Lower lobe of right lung (tissue), 2 donors: ENCODE results near the gene BCAP29. TPM values are rescaled to one million over a fixed set of nuclear protein-coding genes. Genes with fewer than 3 reads are reported as not detected.
"Not testable (repeated sequence)": the region's sequence is repeated elsewhere in the genome, so short reads cannot be mapped to it uniquely, and the experiment has no call there.

Experiments
- ATAC-seq, 2 donors: fragments of 200-7000 bp; cut with Tn5 transposase; one replicate each; pipeline ENCODE4 v1.9.1; 2020 to 2022; ENCODE audit warnings: mild to moderate bottlenecking in 2 of 2, moderate library complexity in 2 of 2
- DNase-seq: peaks from one replicate; pipeline ENCODE4 v3.0.0-alpha.2; 2020
- H3K27ac ChIP-seq: fragments of 200-600 bp; one replicate; pipeline ENCODE4 v1.8.0; 2022
- H3K27me3 ChIP-seq: fragments of 200-600 bp; one replicate; pipeline ENCODE4 v1.8.0; 2022; ENCODE audit warnings: low read depth
- H3K36me3 ChIP-seq: fragments of 200-600 bp; one replicate; pipeline ENCODE4 v1.8.0; 2022; ENCODE audit warnings: mild to moderate bottlenecking
- H3K4me1 ChIP-seq: fragments of 200-600 bp; one replicate; pipeline ENCODE4 v1.8.0; 2022
- H3K4me3 ChIP-seq: fragments of 200-600 bp; one replicate; pipeline ENCODE4 v1.8.0; 2022; ENCODE audit warnings: mild to moderate bottlenecking
- H3K9me3 ChIP-seq: fragments of 200-600 bp; one replicate; pipeline ENCODE4 v1.8.0; 2022
- CTCF ChIP-seq: fragments of 200-600 bp; IDR thresholded peaks from one replicate; pipeline ENCODE4 v1.8.0; 2022; ENCODE audit warnings: antibody characterized with exemption, mild to moderate bottlenecking
- intact Hi-C: fragments of 100-400 bp; cut with DNase I; formaldehyde crosslinking; loops from one replicate; pipeline ENCODE4 v1.11.0; 2022
- total RNA-seq: library from RNA; stranded (reverse); fragmentation: NEBNext Ultra II Directional; extraction: Animal tissue kit (Norgen Biotek cat#: 25700); gene quantifications from one replicate; pipeline ENCODE4 v1.2.1, GENCODE V29; 2021
- donor health status: DM: no; HTN: yes; CAD: no; lungs with severe emphysema.

Gene BCAP29
- total RNA-seq, 1 donor from 2014 or later: 81.3 TPM

- Histone ChIP-seq H3K27me3 (no peaks in the 10 kb centered on the region), H3K4me1 (no peaks in the 10 kb centered on the region), H3K9me3 (no peaks in the 10 kb centered on the region), H3K27ac (no peak overlapping the region), H3K36me3 (peaks cover 9% of the 10 kb centered on the region), H3K4me3 (no peak overlapping the region)
- no peak for ATAC-seq
- intact Hi-C loops: no loop called here
- no peak for TF ChIP-seq CTCF
- DNase-seq: no peak
Observed at GRCh38 chr7:107632492-107632865, 52.4 kb downstream of the BCAP29 start.

GRCh38 chr7:107638594-107638993 is 58.5 kb downstream of the BCAP29 start:
- no peak for TF ChIP-seq CTCF
- no peak for DNase-seq
- Histone ChIP-seq H3K9me3 (no peaks in the 10 kb centered on the region), H3K36me3 (no peaks in the 10 kb centered on the region), H3K4me3 (no peak overlapping the region), H3K27me3 (no peaks in the 10 kb centered on the region), H3K27ac (no peak overlapping the region), H3K4me1 (no peaks in the 10 kb centered on the region)
- ATAC-seq: no peak
- intact Hi-C loops: no loop called here

GRCh38 chr7:107639070-107639469 is 59.0 kb downstream of the BCAP29 start:
- ATAC-seq, H3K27ac ChIP-seq, intact Hi-C loops, H3K4me3 ChIP-seq, H3K36me3 ChIP-seq, H3K9me3 ChIP-seq, H3K27me3 ChIP-seq, DNase-seq, H3K4me1 ChIP-seq: not testable (repeated sequence)

- ATAC-seq: no peak
- intact Hi-C loops: no loop called here
- no peaks in the 10 kb centered on the region for H3K9me3 ChIP-seq
- no peaks in the 10 kb centered on the region for H3K27me3 ChIP-seq
- no peak overlapping the region for H3K4me3 ChIP-seq
- H3K36me3 ChIP-seq: no peaks in the 10 kb centered on the region
- H3K27ac ChIP-seq: no peak overlapping the region
- DNase-seq: no peak
- TF ChIP-seq CTCF: no peak
- H3K4me1 ChIP-seq: peaks cover 11% of the 10 kb centered on the region
Observed at GRCh38 chr7:107641676-107642075, 61.6 kb downstream of the BCAP29 start.

- H3K9me3 ChIP-seq: no peaks in the 10 kb centered on the region
- H3K27ac ChIP-seq: no peak overlapping the region
- no peaks in the 10 kb centered on the region for H3K27me3 ChIP-seq
- ATAC-seq: no peak
- no peaks in the 10 kb centered on the region for H3K36me3 ChIP-seq
- DNase-seq: no peak
- no peak overlapping the region for H3K4me3 ChIP-seq
- TF ChIP-seq CTCF: no peak
- intact Hi-C loops: no loop called here
- peaks cover 11% of the 10 kb centered on the region for H3K4me1 ChIP-seq
Observed at GRCh38 chr7:107642501-107642900, 62.5 kb downstream of the BCAP29 start.

- Histone ChIP-seq H3K27ac (no peak overlapping the region), H3K36me3 (no peaks in the 10 kb centered on the region), H3K9me3 (no peaks in the 10 kb centered on the region), H3K27me3 (no peaks in the 10 kb centered on the region), H3K4me1 (peaks cover 11% of the 10 kb centered on the region), H3K4me3 (no peak overlapping the region)
- intact Hi-C loops: no loop called here
- DNase-seq (no peak), ATAC-seq (no peak)
- TF ChIP-seq CTCF: no peak
Observed at GRCh38 chr7:107643407-107643806, 63.4 kb downstream of the BCAP29 start.
